GM12891 (cell line): ENCODE data around the gene MMP15.

Experiments used
- PAX5 ChIP-seq: IDR thresholded peaks from 2 replicates; pipeline ENCODE4 v1.6.1; 2011; ENCODE audit warnings: low read length, moderate library complexity, mild to moderate bottlenecking; ENCODE audit not compliant: insufficient read depth, severe bottlenecking
- POLR2A ChIP-seq: IDR thresholded peaks from 2 replicates; pipeline ENCODE4 v1.6.1; 2011; ENCODE audit warnings: low read depth, low read length, control low read depth
- POLR2AphosphoS5 ChIP-seq: IDR thresholded peaks from 2 replicates; pipeline ENCODE4 v1.6.1; 2011; ENCODE audit warnings: low read depth, low read length, control low read depth
- SPI1 ChIP-seq: IDR thresholded peaks from 2 replicates; pipeline ENCODE4 v1.6.1; 2011; ENCODE audit warnings: low read depth, low read length, control low read depth
- TAF1 ChIP-seq: IDR thresholded peaks from 2 replicates; pipeline ENCODE4 v1.6.1; 2011; ENCODE audit warnings: low read depth, low read length, control low read depth

GRCh38 chr16:58027916-58028455 lies 2.4 kb downstream of the MMP15 start:
- TF ChIP-seq TAF1 = no peak
- TF ChIP-seq POLR2AphosphoS5 = no peak
- TF ChIP-seq POLR2A = no peak
- TF ChIP-seq SPI1 = no peak
- TF ChIP-seq PAX5 = no peak
